Colon (tissue), 2 donors: Measurements from ENCODE around the gene DNAH17.

ENCODE experiments used
- FAIRE-seq: peaks from 2 replicates; lab custom pipeline; 2012; peaks lifted over from hg19 to GRCh38; lab: Jason Lieb, UNC
- donor health status: control.
- donor health status: control.

Gene DNAH17

GRCh38 chr17:78605886-78606285, 28.7 kb upstream of the DNAH17 start:
- FAIRE-seq, result no peak

GRCh38 chr17:78605429-78605828, 28.2 kb upstream of the DNAH17 start:
- no peak for FAIRE-seq

DNA sequence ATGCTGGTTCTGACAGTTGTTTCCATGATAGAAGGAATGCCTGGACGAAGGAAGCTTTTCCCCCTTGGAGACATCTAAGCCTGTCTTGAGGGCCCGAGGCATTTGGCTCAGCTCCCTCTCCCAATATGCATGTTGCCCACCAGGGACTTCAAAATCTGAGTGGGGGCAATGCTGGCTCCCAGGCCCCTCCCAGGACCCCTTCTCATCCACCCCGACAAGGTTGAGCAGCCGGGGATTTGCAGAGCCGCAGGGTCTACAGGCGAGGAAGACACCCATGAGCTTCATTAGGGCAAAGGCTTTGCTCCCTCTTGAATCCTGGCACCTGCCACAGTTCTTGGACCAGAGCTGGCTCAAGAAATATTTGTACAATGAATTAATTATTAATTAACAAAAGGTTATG, 25.1 kb upstream of the DNAH17 start:
- FAIRE-seq, result no peak

- FAIRE-seq, result no peak
These were observed 24.5 kb upstream of the DNAH17 start for GRCh38 chr17:78601577-78602190.

- FAIRE-seq, result no peak
These were observed 23.1 kb upstream of the DNAH17 start for GRCh38 chr17:78600181-78600721.

DNA sequence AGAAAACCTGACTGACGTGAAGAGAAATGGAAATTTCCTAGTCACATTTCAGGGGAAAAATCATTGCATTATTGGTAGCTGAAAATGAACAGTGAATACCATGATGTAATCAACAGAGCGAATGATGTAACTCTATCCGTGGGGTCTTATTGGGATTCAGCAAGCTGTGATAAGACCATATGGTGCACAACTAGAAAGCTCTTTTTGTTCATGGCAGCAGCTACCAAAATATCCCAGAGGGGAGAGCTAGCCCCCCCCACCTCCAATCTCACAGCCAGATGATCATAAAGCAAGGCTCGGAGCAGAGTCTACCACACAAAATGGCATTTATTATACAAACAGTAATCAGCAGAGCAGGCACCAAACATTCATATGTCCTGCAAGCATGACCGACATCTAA, 22.2 kb upstream of the DNAH17 start:
- FAIRE-seq, result no peak

DNA sequence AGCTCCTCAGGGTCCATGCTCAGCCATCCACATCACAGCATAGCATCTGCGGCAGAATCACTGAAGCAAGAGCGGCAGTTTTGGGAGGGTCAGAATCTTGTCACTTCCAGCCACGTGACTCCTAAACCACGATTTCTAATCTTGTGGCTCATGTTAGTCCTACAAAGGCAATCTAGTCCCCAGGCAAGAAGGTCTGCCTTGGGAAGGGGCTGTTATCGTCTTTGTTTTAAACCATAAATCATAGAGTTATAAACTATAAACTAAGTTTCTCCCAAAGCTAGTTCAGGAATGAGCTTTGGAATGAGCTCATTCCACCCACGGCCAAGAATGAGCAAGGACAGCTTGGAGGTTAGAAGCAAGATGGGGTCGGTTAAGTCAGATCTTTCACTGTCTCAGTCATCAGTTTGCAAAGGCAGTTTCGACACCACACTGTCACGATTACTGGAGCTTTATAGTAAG, 20.8 kb upstream of the DNAH17 start:
- no peak for FAIRE-seq

- FAIRE-seq, result no peak
These were observed 19.9 kb upstream of the DNAH17 start for GRCh38 chr17:78596871-78597764.

DNA sequence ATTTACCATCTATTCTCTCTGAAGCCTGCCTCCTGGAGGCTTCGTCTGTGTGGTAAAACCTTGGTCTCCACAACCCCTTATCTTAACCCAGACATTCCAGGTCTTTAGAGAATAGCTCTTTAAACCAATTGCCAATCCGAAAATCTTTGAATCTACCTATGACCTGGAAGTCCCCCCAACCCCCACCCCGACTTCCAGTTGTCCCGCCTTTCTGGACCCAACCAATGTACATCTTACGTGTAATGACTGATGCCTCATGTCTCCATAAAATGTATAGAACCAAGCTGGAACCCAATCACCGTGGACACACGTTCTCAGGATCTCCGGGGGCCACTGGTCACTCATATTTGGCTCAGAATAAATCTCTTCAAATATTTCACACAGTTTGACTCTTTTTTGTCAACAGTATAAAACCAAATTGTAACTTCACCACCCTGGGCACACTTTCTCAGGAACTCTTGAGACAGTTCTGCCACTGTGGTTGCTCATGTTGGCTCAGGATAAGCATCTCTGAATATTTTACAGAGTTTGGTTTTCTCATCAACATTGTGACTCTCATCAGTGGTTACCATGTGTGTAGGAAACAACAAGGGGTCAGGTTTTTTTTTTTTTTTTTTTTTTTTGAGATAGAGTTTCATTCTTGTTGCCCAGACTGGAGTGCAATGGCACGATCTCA, 18.1 kb upstream of the DNAH17 start:
- no peak for FAIRE-seq

- no peak for FAIRE-seq
These were observed 15.8 kb upstream of the DNAH17 start for GRCh38 chr17:78592991-78593329.

GRCh38 chr17:78591263-78591671, 14.1 kb upstream of the DNAH17 start:
- no peak for FAIRE-seq

DNA sequence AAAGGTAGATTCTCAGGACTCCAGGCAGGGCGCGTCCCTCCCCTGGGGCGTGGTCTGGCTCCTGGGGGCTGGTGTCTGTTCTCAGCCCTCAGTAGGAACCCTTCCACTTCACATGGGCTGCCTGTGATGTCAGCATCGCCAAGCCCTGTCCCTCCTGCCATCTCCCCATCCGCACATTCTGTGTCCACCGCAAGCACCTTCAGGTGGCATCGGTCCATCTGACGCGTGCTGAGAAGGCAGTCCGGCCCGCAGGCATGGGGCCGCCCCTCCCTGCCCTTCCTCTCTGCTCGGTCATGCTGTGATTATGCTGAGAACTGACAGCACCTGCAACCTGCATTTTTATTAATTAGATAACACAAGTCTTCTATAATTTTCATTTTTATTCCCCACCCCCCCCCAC, 12.7 kb upstream of the DNAH17 start:
- no peak for FAIRE-seq

GRCh38 chr17:78589031-78589675, 12.0 kb upstream of the DNAH17 start:
- FAIRE-seq, result no peak

GRCh38 chr17:78588258-78589030, 11.2 kb upstream of the DNAH17 start:
- FAIRE-seq, result no peak

DNA sequence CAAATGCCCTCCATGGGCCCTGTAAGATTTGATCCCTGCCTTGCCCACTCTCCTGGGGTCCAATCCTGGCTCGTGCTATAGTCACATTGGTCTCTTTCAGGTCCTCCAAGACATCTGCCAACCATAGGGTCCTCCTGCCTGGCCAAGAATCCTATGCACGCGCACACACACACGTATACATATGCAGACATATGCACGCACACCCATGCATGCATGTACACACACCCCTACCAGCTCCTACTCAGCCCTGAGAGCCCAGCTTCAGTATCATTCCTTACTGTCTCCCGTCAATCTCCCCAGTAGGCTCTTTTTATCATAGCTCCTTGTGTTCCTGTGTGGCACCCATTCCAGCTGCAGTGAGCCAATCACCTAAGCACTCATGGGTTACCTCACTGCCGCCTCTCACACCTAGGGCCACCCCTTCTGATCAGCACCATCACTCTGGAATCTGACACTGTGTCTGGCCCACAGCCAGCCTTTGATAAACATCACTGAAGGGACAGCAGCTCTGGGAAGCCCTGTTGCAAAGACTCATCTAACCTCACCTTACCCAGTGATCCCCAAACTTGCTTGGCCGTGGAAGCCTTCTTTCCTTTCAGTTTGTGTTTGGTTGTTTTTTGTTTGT, 7.9 kb upstream of the DNAH17 start:
- no peak for FAIRE-seq

DNA sequence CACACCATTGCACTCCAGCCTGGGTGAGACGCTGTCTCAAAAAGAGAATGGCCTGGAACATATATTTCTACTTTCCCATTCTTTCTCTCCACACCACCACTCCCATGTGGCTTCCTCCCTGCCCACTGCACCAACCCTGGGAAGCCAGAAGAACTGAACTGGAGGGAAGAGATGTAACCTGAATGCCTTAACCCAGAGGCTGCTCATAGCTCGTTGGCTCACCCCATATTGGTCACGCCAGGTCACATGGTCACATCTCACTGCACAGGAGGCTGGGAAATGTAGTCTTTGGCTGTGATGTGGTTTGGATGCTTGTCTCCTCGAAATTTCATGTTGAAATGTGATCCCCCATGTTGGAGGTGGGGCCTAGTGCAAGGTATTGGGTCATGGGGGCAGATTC, 5.9 kb upstream of the DNAH17 start:
- FAIRE-seq, result no peak

DNA sequence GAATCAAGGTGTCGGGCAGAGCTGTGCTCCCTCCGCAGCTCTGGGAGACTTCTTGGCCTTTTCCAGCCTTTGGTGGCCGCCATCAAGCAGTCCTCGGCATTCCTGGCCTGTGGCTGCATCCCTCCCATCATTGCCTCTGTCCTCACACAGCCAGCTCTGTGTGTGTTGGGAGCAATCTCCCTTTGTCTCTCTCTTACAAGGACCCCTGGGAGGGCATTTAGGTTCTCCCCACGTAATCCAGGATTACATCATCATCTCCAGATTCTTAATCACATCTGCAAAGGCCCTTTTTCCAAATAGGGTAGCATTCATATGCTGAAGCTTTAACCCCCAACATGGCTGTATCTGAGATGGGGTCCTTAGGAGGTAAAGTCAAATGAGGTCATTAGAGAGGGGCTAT, 4.1 kb upstream of the DNAH17 start:
- no peak for FAIRE-seq

- no peak for FAIRE-seq
These were observed 3.1 kb upstream of the DNAH17 start for GRCh38 chr17:78580277-78580804.

DNA sequence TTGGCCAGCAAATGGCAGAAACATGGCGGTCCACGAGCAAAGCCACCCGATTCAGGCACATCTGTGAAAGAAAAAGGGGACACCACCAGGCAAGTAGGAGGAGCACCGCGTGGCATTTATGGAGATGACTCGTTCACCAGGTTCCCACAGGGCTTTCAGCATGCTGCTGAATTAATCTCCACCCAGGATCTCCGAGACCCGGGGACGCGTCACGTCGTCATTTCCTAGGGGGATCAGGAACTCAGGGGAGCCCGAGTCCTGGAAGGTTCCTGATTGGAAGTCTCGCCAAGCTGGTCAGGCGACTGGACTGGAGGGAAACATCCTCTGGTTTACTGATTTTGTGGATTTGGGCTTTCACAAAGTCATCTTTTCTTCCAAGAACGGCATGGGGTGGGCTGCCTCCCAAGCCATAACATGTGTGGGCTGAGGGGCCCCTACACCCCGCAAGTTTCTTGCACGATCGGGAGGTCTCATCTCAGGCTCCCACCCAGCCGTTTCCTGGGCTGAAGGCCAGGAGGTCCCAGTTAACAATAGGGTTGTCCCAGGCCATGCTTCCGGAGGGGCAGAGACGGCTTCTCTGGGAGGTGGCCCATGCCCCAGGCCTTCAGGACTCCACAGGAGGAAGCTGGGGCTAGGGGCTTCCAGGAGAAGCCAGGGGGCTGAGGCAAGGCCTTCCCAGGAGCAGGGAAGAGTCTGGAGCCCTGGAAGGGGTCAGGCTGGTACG, 645 bp downstream of the DNAH17 start:
- FAIRE-seq, result no peak

GRCh38 chr17:78575899-78576298, 1.3 kb downstream of the DNAH17 start:
- FAIRE-seq, result no peak
